Upper lobe of left lung (tissue), 6 donors: ENCODE data around the gene GSC. TPM values are rescaled to one million over a fixed set of nuclear protein-coding genes. Genes with fewer than 3 reads are reported as not detected.

Experiments used
- ATAC-seq, 2 donors: fragments of 200-7000 bp; cut with Tn5 transposase; one replicate each; pipeline ENCODE4 v1.9.1; 2022; ENCODE audit warnings: mild to moderate bottlenecking in 2 of 2, moderate library complexity in 2 of 2; ENCODE audit not compliant: low FRiP score in 2 of 2
- DNase-seq, 2 donors: peaks; one replicate each; pipeline ENCODE4 v3.0.0-alpha.2; 2019 to 2020
- H3K27ac ChIP-seq, 4 donors: fragments of 200-600 bp; sonication (generic); one replicate each; pipeline ENCODE4 v1.5.1; 2016 to 2019
- H3K27me3 ChIP-seq, 4 donors: fragments of 200-600 bp; sonication (generic); one replicate each; pipeline ENCODE4 v1.5.1; 2017 to 2019
- H3K36me3 ChIP-seq, 4 donors: fragments of 200-600 bp; sonication (generic); one replicate each; pipeline ENCODE4 v1.5.1; 2016 to 2019
- H3K4me1 ChIP-seq, 4 donors: fragments of 200-600 bp; sonication (generic); one replicate each; pipeline ENCODE4 v1.5.1; 2018 to 2019
- H3K4me3 ChIP-seq, 4 donors: fragments of 200-600 bp; sonication (generic); one replicate each; pipeline ENCODE4 v1.5.1; 2017 to 2019; ENCODE audit warnings: mild to moderate bottlenecking in 2 of 4, moderate library complexity in 1 of 4
- H3K9me3 ChIP-seq, 4 donors: fragments of 200-600 bp; sonication (generic); one replicate each; pipeline ENCODE4 v1.5.1; 2018 to 2019
- EP300 ChIP-seq, 4 donors: sonication (generic); formaldehyde crosslinking; IDR thresholded peaks; one replicate each; pipeline ENCODE4 v1.5.1; 2017; ENCODE audit warnings: antibody characterized with exemption in 4 of 4, control low read depth in 2 of 4
- POLR2A ChIP-seq, 4 donors: fragments of 450-650 bp; IDR thresholded peaks; one replicate each; pipeline ENCODE4 v1.5.1; 2016 to 2017; ENCODE audit warnings: antibody characterized with exemption in 4 of 4, mild to moderate bottlenecking in 2 of 4
- POLR2AphosphoS5 ChIP-seq, 2 donors: sonication (generic); formaldehyde crosslinking; IDR thresholded peaks; one replicate each; pipeline ENCODE4 v1.5.1; 2017; ENCODE audit warnings: antibody characterized with exemption in 2 of 2
- WGBS, 2 donors: methylation state at CpG; one replicate each; pipeline ENCODE4 v1.1.5; 2017 to 2018; 5-methylcytosine and 5-hydroxymethylcytosine counted together
- total RNA-seq, 6 donors: library from RNA; depleted of rRNA in 4 of 6; stranded (reverse); fragments of >200 nt in 4 of 6; gene quantifications; one replicate each; pipeline versions ENCODE4 v1.1.0 to v1.2.1, GENCODE V29; 2016 to 2021
- TF ChIP-seq, protein P1 (sequence below), 6 experiments: fragments of 450-650 bp in 4 of 6; fragments of 200-600 bp in 2 of 6; sonication (generic) in 2 of 6; IDR thresholded peaks; one replicate each; pipeline ENCODE4 v1.5.1; 2016 to 2019; ENCODE audit warnings: antibody characterized with exemption in 6 of 6
- donor health status: DM: no; HTN: no; CAD: no; lungs with moderate emphysema.
- donor health status: DM: no; HTN: yes; CAD: no; lungs with severe emphysema.

The GSC gene
- total RNA-seq, 6 donors from 2014 or later: 0.47 TPM; not detected in 5

DNA sequence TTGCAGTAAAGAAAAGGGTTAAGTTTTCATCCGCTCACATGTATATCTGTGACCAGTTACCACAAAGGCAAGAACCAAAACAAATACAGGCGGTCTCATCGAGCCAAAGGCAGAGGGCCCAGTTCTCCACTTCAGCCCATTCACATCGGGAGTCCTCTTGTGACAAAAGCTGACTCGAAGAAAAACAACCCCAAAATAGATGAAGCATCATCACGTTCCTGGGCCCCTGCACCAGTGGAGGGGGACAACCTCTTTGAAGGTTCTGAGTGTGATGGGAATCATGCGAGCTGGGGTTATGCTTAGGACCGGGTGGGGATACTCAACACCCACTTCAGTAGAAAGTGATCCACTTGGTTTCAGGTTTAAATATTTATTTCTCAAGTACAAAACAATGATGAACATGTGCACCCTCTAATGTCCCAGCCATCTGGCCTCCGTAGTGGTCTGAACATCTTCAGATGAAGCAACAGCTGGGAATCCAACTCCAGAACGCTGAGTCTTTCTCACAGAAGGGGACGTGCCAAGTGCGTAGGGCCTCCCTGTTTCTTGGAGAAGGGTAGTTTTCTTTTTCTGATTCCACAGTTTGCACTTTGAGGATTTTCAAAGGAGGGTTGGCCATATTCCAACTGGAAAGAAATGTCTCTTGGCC, 8.4 kb downstream of the GSC start:
- Histone ChIP-seq H3K4me1 (no peaks in the 10 kb centered on the region), H3K27ac (no peak overlapping the region), H3K36me3 (no peaks in the 10 kb centered on the region), H3K4me3 (no peak overlapping the region), H3K9me3 (no peaks in the 10 kb centered on the region), H3K27me3 (peaks cover 0 to 9% (median 2%) of the 10 kb centered on the region in 4 donors)
- TF ChIP-seq, protein P1, sequence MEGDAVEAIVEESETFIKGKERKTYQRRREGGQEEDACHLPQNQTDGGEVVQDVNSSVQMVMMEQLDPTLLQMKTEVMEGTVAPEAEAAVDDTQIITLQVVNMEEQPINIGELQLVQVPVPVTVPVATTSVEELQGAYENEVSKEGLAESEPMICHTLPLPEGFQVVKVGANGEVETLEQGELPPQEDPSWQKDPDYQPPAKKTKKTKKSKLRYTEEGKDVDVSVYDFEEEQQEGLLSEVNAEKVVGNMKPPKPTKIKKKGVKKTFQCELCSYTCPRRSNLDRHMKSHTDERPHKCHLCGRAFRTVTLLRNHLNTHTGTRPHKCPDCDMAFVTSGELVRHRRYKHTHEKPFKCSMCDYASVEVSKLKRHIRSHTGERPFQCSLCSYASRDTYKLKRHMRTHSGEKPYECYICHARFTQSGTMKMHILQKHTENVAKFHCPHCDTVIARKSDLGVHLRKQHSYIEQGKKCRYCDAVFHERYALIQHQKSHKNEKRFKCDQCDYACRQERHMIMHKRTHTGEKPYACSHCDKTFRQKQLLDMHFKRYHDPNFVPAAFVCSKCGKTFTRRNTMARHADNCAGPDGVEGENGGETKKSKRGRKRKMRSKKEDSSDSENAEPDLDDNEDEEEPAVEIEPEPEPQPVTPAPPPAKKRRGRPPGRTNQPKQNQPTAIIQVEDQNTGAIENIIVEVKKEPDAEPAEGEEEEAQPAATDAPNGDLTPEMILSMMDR (IDR thresholded peaks at IDR 0.05): no peak
- TF ChIP-seq POLR2AphosphoS5 (IDR thresholded peaks at IDR 0.05) (no peak), EP300 (IDR thresholded peaks at IDR 0.05) (no peak), POLR2A (IDR thresholded peaks at IDR 0.05) (no peak)
- DNase-seq (no peak), ATAC-seq (peak in 1 of 2 donors; percentile 78)
- whole genome bisulfite sequencing, 2 donors: 59 to 60% methylated on average over 11 to 12 of the region's 12 CpGs

DNA sequence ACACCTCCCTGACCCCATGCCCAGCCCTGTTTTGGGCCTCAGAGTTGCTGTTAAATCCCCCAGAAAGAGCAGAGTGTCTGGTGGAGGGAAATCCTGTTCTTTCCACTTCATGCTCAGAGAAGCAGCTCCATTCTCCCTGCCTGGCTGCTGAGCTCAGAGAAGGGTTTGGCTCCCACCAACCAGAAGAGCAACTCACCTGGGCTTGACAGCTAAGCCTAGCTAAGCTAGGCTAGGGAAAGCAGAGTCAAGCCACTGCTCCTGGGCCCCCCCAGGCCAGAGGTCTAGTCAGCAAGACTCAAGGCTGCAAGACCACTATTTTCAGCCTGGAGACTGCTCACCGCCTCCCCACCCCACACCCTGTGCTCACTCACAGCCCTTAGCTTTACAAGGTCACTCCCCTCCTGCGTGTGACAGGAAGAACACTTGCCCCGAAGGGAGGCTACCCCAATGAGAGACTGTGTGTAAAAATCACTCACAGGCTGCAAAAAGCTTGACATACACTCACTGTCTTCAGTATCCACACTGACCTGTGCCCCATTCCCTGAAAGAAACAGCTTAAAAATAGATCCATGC, 13.5 kb downstream of the GSC start:
- H3K4me1 ChIP-seq: no peaks in the 10 kb centered on the region
- H3K36me3 ChIP-seq: no peaks in the 10 kb centered on the region
- ATAC-seq (no peak), DNase-seq (no peak)
- no peak overlapping the region for H3K27ac ChIP-seq
- no peak overlapping the region for H3K4me3 ChIP-seq
- 44 to 53% methylated on average over 3 of the region's 3 CpGs for WGBS, 2 donors
- no peaks in the 10 kb centered on the region for H3K9me3 ChIP-seq
- no peaks in the 10 kb centered on the region for H3K27me3 ChIP-seq
- TF ChIP-seq, protein P1 (IDR thresholded peaks at IDR 0.05): no peak
- no peak for TF ChIP-seq EP300 (IDR thresholded peaks at IDR 0.05)
- no peak for TF ChIP-seq POLR2A (IDR thresholded peaks at IDR 0.05)
- no peak for TF ChIP-seq POLR2AphosphoS5 (IDR thresholded peaks at IDR 0.05)

DNA sequence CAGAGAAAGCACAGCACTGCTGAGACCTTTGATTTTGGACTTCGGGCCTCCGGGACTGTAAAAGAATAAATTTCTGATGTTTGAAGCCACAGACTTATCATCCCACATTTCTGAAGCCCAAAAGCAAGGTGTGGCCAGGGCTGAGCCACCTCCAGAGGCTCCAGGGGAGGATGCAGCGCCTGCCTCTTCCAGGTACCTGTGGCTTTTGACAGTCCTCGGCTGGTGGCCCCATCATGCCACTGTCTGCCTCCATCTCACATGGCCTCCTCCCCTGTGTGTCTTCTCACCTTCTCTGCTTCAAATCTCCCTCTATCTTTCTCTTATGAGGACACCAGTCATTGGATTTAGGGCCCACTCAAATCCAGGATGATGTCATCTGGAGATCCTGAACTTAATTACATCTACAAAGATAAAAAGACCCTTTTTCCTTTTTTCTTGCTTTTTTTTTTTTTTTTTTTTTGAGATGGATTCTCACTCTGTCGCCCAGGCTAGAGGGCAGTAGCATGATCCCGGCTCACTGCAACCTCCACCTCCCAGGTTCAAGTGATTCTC, 15.4 kb downstream of the GSC start:
- ATAC-seq: no peak
- H3K4me3 ChIP-seq: no peak overlapping the region

DNA sequence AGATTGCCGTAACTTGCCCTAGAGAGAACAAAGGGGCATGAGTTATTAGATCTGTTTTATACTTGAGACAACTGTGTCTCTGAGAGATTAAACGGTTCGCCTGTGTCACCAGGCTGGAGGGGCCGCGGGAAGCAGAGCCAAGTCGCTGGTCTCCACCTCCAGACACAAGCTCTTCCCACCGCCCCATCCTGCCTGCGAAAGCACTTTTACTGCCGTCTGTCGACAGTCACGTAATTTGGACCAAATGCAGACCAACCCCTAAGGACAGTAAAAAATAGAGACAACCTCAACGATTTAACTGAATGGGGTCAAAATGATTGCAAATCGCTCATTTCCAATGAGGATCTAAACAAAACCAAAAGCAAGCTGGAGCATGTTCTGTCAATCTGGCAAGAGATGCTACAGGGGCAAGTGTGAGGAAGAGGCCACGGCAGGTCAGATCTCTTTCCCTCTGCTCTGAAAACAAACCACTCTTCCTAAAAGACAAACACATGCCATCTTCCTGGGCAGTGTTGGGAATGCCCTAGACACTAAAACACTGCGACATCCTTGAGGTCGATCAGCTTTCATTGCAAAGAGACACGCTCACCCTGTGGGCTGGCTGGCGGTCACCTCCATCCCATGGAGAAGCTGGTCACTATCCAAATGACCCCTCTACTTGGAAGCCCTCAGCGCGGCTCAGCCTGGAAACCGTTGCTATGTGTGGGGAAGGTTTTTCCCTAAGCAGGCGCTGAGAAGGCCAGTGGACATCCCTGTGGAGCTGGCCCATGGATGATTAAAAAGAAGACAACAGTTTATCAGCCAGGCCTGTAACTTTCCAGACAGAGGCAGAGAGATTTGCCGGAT, 17.1 kb downstream of the GSC start:
- peak in 1 of 2 donors; percentile 63 for ATAC-seq

More for the DNA sequence above, 15.4 kb downstream of the GSC start:
- no peaks in the 10 kb centered on the region for H3K27me3 ChIP-seq
- H3K4me1 ChIP-seq: no peaks in the 10 kb centered on the region
- TF ChIP-seq POLR2A (IDR thresholded peaks at IDR 0.05): no peak
- TF ChIP-seq, protein P1 (IDR thresholded peaks at IDR 0.05): no peak
- TF ChIP-seq EP300 (IDR thresholded peaks at IDR 0.05): no peak
- no peak for TF ChIP-seq POLR2AphosphoS5 (IDR thresholded peaks at IDR 0.05)
- H3K27ac ChIP-seq: no peak overlapping the region
- H3K9me3 ChIP-seq: no peaks in the 10 kb centered on the region
- no peaks in the 10 kb centered on the region for H3K36me3 ChIP-seq
- 66 to 80% methylated on average over 6 of the region's 6 CpGs for WGBS, 2 donors
- DNase-seq: no peak

More for the DNA sequence above, 17.1 kb downstream of the GSC start:
- H3K36me3 ChIP-seq: no peaks in the 10 kb centered on the region
- H3K4me1 ChIP-seq: no peaks in the 10 kb centered on the region
- TF ChIP-seq, protein P1 (IDR thresholded peaks at IDR 0.05): no peak
- no peak for TF ChIP-seq EP300 (IDR thresholded peaks at IDR 0.05)
- no peak for TF ChIP-seq POLR2AphosphoS5 (IDR thresholded peaks at IDR 0.05)
- no peaks in the 10 kb centered on the region for H3K27me3 ChIP-seq
- 66 to 68% methylated on average over 23 of the region's 23 CpGs for WGBS, 2 donors
- H3K4me3 ChIP-seq: no peak overlapping the region
- H3K27ac ChIP-seq: no peak overlapping the region
- no peaks in the 10 kb centered on the region for H3K9me3 ChIP-seq
- DNase-seq: peak in 1 of 2 donors; percentile 17
